Glomerular endothelial cell (primary cell): ENCODE results near the gene ADRM1. TPM values are rescaled to one million over a fixed set of nuclear protein-coding genes. Genes with fewer than 3 reads are reported as not detected.

ENCODE experiments used
- DNase-seq: peaks from one replicate; pipeline ENCODE4 v3.0.0-alpha.2; 2011; ENCODE audit warnings: low read depth, low spot score; ENCODE audit errors: extremely low read depth
- total RNA-seq: library from RNA; depleted of rRNA; stranded (reverse); fragments of >200 nt; gene quantifications from 2 replicates; pipeline ENCODE4 v1.2.3, GENCODE V29; 2015

The ADRM1 gene
- total RNA-seq, 1 donor from 2014 or later, result 227 TPM

DNA sequence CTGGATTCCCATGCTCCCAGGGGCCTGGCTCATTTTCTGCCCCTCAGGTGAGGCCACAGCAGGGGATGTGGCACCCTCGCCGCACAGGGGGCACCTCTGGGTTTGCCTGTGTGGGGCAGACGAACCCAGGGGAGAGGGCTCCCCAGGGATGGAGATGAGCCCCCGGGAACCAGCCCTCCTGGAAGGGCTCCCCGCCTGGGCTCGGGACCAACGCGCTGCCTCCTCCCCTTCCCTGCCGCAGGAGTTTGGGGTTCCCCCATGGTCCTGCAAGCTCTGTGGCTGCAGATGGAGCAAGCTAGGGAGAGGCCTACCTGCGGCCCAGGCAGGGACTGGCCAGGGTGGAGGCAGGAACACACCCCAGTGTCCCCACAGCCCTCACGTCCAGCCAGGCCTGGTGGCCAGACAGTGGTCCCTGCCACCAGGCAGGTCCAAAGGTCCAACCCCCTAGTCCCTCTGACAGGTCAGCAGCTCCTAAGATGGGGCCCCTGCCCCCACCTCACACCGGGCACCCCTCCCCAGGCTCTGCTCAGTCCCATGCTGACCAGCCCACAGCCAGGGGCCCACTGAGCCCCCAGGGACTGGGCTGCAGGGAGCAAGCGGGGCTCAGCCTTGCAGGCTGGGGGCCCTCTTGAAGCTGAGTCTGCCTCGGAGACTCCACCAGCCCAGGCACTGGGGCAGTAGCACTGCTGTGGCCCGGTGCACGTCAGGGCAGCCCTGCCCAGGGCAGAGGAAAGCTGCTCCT lies 50.7 kb downstream of the ADRM1 start:
- no peak for DNase-seq

GRCh38 chr20:62354031-62354808 lies 51.4 kb downstream of the ADRM1 start:
- no peak for DNase-seq

DNA sequence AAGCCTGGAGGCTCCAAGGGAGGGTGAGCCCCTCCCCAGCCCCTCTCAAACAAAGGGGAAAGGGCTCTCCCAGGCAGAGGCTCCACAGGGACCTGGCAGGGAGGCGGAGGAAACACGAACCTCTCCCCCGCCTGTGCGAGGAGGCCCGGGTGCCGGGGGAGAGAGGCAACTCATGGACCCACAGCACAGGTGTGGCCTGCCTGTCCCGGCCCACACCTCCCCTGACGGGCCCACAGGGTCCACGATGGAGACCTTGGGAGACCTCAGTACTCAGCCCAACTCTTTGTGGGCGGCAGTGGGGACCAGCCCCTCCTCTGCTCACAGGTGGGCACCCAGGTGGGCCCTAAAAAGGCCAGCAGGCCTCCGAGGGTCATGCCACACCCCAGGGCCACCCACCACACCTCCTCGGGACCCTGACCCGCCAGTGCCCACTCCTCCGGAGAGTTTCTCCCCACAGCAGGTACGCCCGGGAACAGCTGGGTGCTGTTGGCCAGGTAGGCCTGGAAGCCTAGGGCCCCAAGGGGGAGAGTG lies 52.1 kb downstream of the ADRM1 start:
- no peak for DNase-seq

DNA sequence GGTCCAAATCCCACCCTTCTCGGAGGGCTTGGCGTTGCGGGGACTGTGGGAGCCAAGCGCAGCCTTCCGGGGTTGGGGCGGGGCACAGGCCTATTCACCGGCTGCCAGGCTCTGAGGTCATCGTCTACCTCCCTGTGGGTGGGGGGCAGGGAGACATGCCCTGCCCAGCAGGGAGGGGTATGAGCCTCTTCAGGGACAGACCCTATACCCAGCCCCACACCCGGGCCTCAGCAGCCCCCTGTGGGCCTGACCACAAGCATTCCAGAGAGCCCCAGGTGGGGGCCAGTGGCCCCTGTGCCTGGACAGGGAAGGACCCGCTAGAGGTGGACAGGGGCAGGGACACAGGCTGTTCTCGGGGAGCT lies 52.7 kb downstream of the ADRM1 start:
- no peak for DNase-seq

DNA sequence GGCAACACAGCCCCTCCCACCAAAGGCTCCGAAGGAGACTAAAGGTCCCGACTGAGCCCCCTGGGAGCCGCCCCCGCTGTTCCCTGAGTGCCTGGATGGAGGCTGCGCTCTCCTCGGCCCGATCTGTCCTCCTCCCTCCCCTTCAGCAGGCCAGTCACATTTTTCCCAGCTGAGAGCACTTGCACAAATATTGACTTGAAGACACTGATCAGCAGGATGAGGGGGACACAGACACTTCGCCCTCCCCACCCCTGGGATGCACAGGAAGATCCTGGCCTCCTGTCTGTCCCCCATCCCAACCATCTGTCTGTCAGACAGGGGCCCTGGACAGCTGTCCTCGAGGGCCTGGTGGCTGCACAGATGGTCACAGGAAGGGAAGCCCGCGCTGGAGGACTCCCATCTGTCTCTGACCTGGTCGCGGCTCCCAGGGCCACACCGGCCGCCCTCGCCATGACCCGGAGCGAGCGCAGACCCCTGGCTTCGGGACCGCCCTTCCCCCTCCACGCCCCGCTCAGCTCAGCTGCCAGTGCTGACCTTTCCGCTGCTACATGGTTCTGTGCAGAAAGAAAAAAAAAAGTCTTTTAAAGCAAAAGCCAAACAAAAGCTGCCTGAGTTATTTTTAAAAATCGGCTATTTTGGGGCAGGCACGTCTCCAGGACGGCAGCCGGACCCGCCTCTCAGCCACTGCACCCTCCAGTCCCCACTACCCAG lies 53.2 kb downstream of the ADRM1 start:
- no peak for DNase-seq

DNA sequence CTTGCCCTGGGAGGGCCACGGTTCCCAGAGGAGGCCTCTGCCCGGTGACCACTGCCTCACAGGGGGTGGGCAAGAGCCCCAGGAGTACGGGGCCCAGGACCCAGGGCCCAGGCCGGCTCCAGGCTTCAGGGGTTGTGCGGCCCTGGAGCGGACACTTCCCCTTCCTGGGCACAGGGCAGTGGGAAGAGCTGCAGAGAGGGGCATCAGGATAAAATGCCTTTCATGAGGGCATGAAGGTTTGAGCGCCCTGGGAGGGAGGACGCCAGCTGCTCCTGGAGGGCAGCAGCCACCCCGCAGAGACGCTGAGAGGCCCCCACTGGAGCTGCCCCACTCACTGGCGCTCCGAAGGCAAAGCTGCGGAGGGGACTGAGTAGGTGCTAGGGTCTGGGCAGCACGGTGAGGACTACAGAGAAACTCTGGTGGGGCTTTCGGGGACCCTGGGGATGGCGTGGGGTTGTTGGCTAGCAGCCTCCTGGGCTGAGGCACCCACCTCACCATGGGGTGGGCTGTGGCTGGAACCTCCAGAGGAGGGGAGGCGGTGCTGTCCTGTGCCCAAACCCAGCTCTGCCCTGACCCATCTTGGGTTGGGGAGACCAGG lies 53.9 kb downstream of the ADRM1 start:
- DNase-seq, result no peak

GRCh38 chr20:62357187-62357667 lies 54.4 kb downstream of the ADRM1 start:
- no peak for DNase-seq

DNA sequence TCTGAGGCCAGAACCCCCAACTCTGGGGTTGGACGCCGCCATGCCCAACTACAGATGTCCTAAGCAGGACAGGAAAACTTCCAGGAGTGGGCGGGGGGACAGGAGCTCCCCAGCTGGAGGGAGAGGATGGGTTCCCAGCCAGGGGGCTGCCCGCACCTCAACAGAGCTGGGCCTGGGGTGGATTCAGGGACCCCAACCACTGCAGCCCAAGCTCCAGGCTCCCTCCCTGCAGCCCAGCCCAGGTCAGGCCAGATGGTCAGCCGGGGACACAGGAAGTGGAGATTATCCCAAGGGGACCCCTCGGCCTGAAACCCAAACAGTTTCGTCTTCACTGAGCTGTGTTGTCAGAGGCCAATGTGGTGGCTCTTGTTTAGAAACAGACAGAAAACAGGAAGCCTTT lies 54.9 kb downstream of the ADRM1 start:
- no peak for DNase-seq

Other genes with a start within 250 kb of the ADRM1 start
- 13.3 and 21.2 TPM in 2 replicates for gene TAF4, start 237.1 kb upstream of the ADRM1 start, total RNA-seq
- gene LSM14B, start 180.5 kb upstream of the ADRM1 start, total RNA-seq, result 23.1 and 25.0 TPM in 2 replicates
- gene PSMA7, start 159.6 kb upstream of the ADRM1 start, total RNA-seq, result 422 and 425 TPM in 2 replicates
- gene SS18L1, start 159.2 kb upstream of the ADRM1 start, total RNA-seq, result 16.1 and 17.1 TPM in 2 replicates
- gene MTG2, start 120.0 kb upstream of the ADRM1 start, total RNA-seq, result 17.8 and 26.4 TPM in 2 replicates
- not detected in 2 replicates for gene HRH3, start 82.7 kb upstream of the ADRM1 start, total RNA-seq
- gene OSBPL2, start 64.5 kb upstream of the ADRM1 start, total RNA-seq, result 19.9 and 25.8 TPM in 2 replicates
- 283 and 453 TPM in 2 replicates for gene LAMA5, start 64.3 kb downstream of the ADRM1 start, total RNA-seq
- 1,159 and 2,475 TPM in 2 replicates for gene RPS21, start 84.1 kb downstream of the ADRM1 start, total RNA-seq
- 7.8 and 9.6 TPM in 2 replicates for gene CABLES2, start 104.3 kb downstream of the ADRM1 start, total RNA-seq
- not detected in 2 replicates for gene RBBP8NL, start 124.5 kb downstream of the ADRM1 start, total RNA-seq
- gene GATA5, start 173.0 kb downstream of the ADRM1 start, total RNA-seq, result not detected in 2 replicates